Chondrocyte (in vitro differentiated cells): ENCODE data around the gene SHF. TPM values are rescaled to one million over a fixed set of nuclear protein-coding genes. Genes with fewer than 3 reads are reported as not detected.

ENCODE experiments used
- DNase-seq: peaks from one replicate; pipeline ENCODE4 v3.0.0; 2021; ENCODE audit warnings: mixed read lengths, low spot score
- H3K27ac Mint-ChIP-seq: one replicate; pipeline ENCODE4 v1.8.0; 2021; ENCODE audit warnings: mild to moderate bottlenecking, moderate library complexity, mixed read lengths; ENCODE audit not compliant: unreplicated experiment
- H3K27me3 Mint-ChIP-seq: 2 replicates; pipeline ENCODE4 v1.8.0; 2021; ENCODE audit warnings: low read depth, mixed read lengths
- H3K36me3 Mint-ChIP-seq: 2 replicates; pipeline ENCODE4 v1.8.0; 2021; ENCODE audit warnings: low read depth, mixed read lengths
- H3K4me1 Mint-ChIP-seq: 2 replicates; pipeline ENCODE4 v1.8.0; 2021; ENCODE audit warnings: low read depth, mild to moderate bottlenecking, mixed read lengths
- H3K4me3 Mint-ChIP-seq: one replicate; pipeline ENCODE4 v1.8.0; 2021; ENCODE audit warnings: mild to moderate bottlenecking, moderate library complexity, mixed read lengths; ENCODE audit not compliant: unreplicated experiment
- H3K9me3 Mint-ChIP-seq: 2 replicates; pipeline ENCODE4 v1.8.0; 2021; ENCODE audit warnings: low read depth, mixed read lengths
- CTCF ChIP-seq: fragments of 200-600 bp; sonication (generic); IDR thresholded peaks from 2 replicates; pipeline ENCODE4 v1.5.0; 2021; ENCODE audit warnings: antibody characterized with exemption, mild to moderate bottlenecking, moderate library complexity
- total RNA-seq: library from RNA; stranded (reverse); gene quantifications from 3 replicates; pipeline ENCODE4 v1.2.1, GENCODE V29; 2021

Gene SHF
- total RNA-seq, 1 donor from 2014 or later, result 4.9 TPM

GRCh38 chr15:45198337-45199135 is 10.8 kb upstream of the SHF start:
- Mint-ChIP-seq H3K4me1 (peaks cover 9% of the 10 kb centered on the region), H3K4me3 (no peak overlapping the region), H3K36me3 (no peaks in the 10 kb centered on the region), H3K27ac (no peak overlapping the region), H3K27me3 (no peaks in the 10 kb centered on the region), H3K9me3 (no peaks in the 10 kb centered on the region)
- peak; percentile 85 for TF ChIP-seq CTCF
- no peak for DNase-seq

- Mint-ChIP-seq H3K4me3 (no peak overlapping the region), H3K9me3 (no peaks in the 10 kb centered on the region), H3K4me1 (peaks cover 9% of the 10 kb centered on the region), H3K36me3 (no peaks in the 10 kb centered on the region), H3K27ac (peak overlapping the region; percentile 60), H3K27me3 (no peaks in the 10 kb centered on the region)
- TF ChIP-seq CTCF, result no peak
- DNase-seq, result no peak
Measured at GRCh38 chr15:45197512-45197911, 9.7 kb upstream of the SHF start.

GRCh38 chr15:45187578-45187893 is 230 bp downstream of the SHF start:
- H3K27ac Mint-ChIP-seq, result no peak overlapping the region
- H3K9me3 Mint-ChIP-seq, result no peaks in the 10 kb centered on the region
- H3K4me1 Mint-ChIP-seq, result peaks cover 24% of the 10 kb centered on the region
- no peak overlapping the region for H3K4me3 Mint-ChIP-seq
- no peaks in the 10 kb centered on the region for H3K36me3 Mint-ChIP-seq
- H3K27me3 Mint-ChIP-seq, result no peaks in the 10 kb centered on the region
- no peak for DNase-seq
- peak; percentile 29 for TF ChIP-seq CTCF

GRCh38 chr15:45186771-45187577 is 792 bp downstream of the SHF start:
- no peak for DNase-seq
- H3K36me3 Mint-ChIP-seq, result no peaks in the 10 kb centered on the region
- no peak for TF ChIP-seq CTCF
- H3K27me3 Mint-ChIP-seq, result no peaks in the 10 kb centered on the region
- H3K4me1 Mint-ChIP-seq, result peaks cover 26% of the 10 kb centered on the region
- H3K27ac Mint-ChIP-seq, result no peak overlapping the region
- H3K4me3 Mint-ChIP-seq, result peak overlapping the region; percentile 75
- H3K9me3 Mint-ChIP-seq, result no peaks in the 10 kb centered on the region

- Mint-ChIP-seq H3K9me3 (no peaks in the 10 kb centered on the region), H3K27me3 (no peaks in the 10 kb centered on the region), H3K36me3 (no peaks in the 10 kb centered on the region), H3K27ac (peak overlapping the region; percentile 69), H3K4me1 (peaks cover 31% of the 10 kb centered on the region), H3K4me3 (peak overlapping the region; percentile 75)
- TF ChIP-seq CTCF, result no peak
- DNase-seq, result no peak
Measured at GRCh38 chr15:45185903-45186770, 1.6 kb downstream of the SHF start.
